ENCODE data around the gene TAF1. TPM values are rescaled to one million over a fixed set of nuclear protein-coding genes. Genes with fewer than 3 reads are reported as not detected.

The TAF1 gene
- total and polyA plus RNA-seq, 2 donors (not counting 3 experiments of a cell fraction or from before 2014, with no cell fraction given) = 8.2 to 41.0 TPM

DNA sequence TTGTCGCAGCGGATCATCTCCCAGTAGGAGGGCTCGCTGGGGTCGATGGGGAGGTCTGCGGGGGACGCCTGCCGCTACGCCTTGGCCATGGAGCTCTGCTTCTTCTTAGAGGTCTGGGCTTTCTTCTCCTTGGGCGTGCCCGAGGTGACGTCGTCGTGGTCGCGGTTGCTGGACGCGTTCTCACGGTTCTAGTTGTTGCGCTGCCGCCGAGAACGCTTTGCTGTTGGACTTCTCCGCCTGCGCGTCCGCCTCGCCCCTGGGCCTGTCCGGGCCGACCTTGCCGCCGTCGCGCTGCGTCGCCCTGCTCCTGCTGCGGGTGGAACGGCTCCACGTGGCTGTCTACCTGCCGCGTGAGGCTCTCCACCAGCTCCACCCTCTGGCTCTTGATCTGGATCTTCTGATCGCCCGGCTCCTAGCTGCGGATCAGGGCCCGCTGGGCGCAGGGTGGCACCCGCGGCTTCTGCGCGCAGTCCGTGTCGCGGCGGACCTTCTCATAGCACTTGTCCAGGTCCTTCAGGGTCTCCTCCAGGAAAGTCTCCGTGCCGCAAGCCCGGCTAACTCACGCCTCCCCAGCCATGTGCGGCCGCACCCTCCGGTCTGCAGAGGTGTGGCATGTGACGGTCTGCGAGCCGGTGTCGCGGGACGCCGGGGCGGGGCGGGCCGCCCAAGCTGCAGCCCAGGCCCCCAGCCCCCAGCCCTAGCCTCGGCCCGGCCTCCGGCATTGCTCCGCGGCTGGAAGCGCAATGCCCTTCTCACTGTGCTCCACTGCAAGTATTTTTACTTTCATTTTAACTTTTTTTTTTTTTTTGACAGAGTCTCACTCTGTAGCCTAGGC is 126.3 kb downstream of the TAF1 start:
- ChIA-PET CTCF (interaction anchor here (1.6 kb wide), 1 partner anchor 18 kb away, joined by 3 read pairs; no protein-coding TSS in a partner anchor), POLR2A (no interaction called here)
- Histone ChIP-seq H4K20me1 (replicated peaks; ENCODE audit: control insufficient read depth, extremely low read depth, insufficient read depth, low read length) (no peaks in the 10 kb centered on the region), H3K27me3 (ENCODE audit: control insufficient read depth in 2 of 2, insufficient read depth in 2 of 2, low read length in 2 of 2) (no peaks in the 10 kb centered on the region), H3K4me2 (ENCODE audit: insufficient read depth, low read length) (peak overlapping the region; percentile 78), H3K4me3 (replicated peaks in 1 of 3; ENCODE audit: insufficient read depth in 1 of 3, low read depth in 1 of 3, low read length in 3 of 3) (peak overlapping the region; percentile 48 to 65 (median 58)), H3K36me3 (ENCODE audit: control insufficient read depth in 2 of 2, extremely low read depth in 1 of 2, insufficient read depth in 2 of 2, low read length in 2 of 2) (no peaks in the 10 kb centered on the region), H3K27ac (ENCODE audit: insufficient read depth, low read depth, low read length) (no peak overlapping the region), H3K9me3 (replicated peaks; ENCODE audit: control insufficient read depth, insufficient read depth, low read length) (no peaks in the 10 kb centered on the region), H3K79me2 (ENCODE audit: control insufficient read depth, insufficient read depth, low read length) (no peaks in the 10 kb centered on the region), H3K9me1 (replicated peaks; ENCODE audit: control insufficient read depth, extremely low read depth, insufficient read depth, low read length) (no peaks in the 10 kb centered on the region), H2AFZ (ENCODE audit: low read depth, low read length) (peak overlapping the region; percentile 95), H3K9ac (replicated peaks; ENCODE audit: extremely low read depth, insufficient read depth, low read length) (peak overlapping the region; percentile 42), H3K4me1 (ENCODE audit: control insufficient read depth, extremely low read depth, insufficient read depth, low read length) (peaks cover 4% of the 10 kb centered on the region)
- BruUV-seq (replicated peaks) = no TSS peak
- DNase-seq (ENCODE audit: low read depth, low spot score) (peak; percentile 40), FAIRE-seq (peak; percentile 54)
- intact Hi-C loops (cut with micrococcal nuclease) = loop anchor here (2.0 kb wide), 1 partner anchor 40 kb away; the partner anchor contains the start of gene OGT
- TF ChIP-seq POLR2A (IDR thresholded peaks at IDR 0.05; ENCODE audit: low read depth, low read length) (no peak), EZH2 (IDR thresholded peaks at IDR 0.05; ENCODE audit: borderline replicate concordance, low read depth, low read length, severe bottlenecking) (no peak), GATA2 (IDR thresholded peaks at IDR 0.05; ENCODE audit: insufficient read depth, insufficient read length, low read depth, low read length) (no peak), JUN (IDR thresholded peaks at IDR 0.05; ENCODE audit: borderline replicate concordance, insufficient read depth, insufficient read length, low read depth) (no peak), FOS (IDR thresholded peaks at IDR 0.05; ENCODE audit: borderline replicate concordance, insufficient read depth, low read length) (no peak)
- TF ChIP-seq, protein P1, sequence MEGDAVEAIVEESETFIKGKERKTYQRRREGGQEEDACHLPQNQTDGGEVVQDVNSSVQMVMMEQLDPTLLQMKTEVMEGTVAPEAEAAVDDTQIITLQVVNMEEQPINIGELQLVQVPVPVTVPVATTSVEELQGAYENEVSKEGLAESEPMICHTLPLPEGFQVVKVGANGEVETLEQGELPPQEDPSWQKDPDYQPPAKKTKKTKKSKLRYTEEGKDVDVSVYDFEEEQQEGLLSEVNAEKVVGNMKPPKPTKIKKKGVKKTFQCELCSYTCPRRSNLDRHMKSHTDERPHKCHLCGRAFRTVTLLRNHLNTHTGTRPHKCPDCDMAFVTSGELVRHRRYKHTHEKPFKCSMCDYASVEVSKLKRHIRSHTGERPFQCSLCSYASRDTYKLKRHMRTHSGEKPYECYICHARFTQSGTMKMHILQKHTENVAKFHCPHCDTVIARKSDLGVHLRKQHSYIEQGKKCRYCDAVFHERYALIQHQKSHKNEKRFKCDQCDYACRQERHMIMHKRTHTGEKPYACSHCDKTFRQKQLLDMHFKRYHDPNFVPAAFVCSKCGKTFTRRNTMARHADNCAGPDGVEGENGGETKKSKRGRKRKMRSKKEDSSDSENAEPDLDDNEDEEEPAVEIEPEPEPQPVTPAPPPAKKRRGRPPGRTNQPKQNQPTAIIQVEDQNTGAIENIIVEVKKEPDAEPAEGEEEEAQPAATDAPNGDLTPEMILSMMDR (IDR thresholded peaks at IDR 0.05; ENCODE audit: extremely low read depth in 1 of 2, insufficient read depth in 1 of 2, low read depth in 1 of 2, low read length in 2 of 2) = no peak
- TF ChIP-seq, protein P2, sequence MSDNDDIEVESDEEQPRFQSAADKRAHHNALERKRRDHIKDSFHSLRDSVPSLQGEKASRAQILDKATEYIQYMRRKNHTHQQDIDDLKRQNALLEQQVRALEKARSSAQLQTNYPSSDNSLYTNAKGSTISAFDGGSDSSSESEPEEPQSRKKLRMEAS (IDR thresholded peaks at IDR 0.05; ENCODE audit: insufficient read depth, insufficient read length) = no peak
- dilution Hi-C loops (cut with MboI; ENCODE audit: extremely low pct_ligation_motif_present, low sequenced_read_pairs) = no loop called here
